ENCODE measurements around the gene ZNF80.
"Not testable (repeated sequence)": the region's sequence is repeated elsewhere in the genome, so short reads cannot be mapped to it uniquely, and the experiment has no call there.

The ZNF80 gene

GRCh38 chr3:114237478-114237877 is at the start of gene ZNF80:
Gene ZNF80, minus strand, starts transcription at chr3:114237578. Its CDS starts 504 bp downstream, at chr3:114237074.
- DNase-seq = not testable (repeated sequence)

- DNase-seq = no peak
Measured at GRCh38 chr3:114286266-114286665, 48.9 kb upstream of the ZNF80 start.

- DNase-seq = no peak
Measured at GRCh38 chr3:114285648-114286230, 48.4 kb upstream of the ZNF80 start.

- no peak for DNase-seq
Measured at GRCh38 chr3:114284644-114285043, 47.3 kb upstream of the ZNF80 start.

GRCh38 chr3:114276856-114277255 is 39.5 kb upstream of the ZNF80 start:
- DNase-seq = not testable (repeated sequence)

GRCh38 chr3:114274929-114275328 is 37.6 kb upstream of the ZNF80 start:
- peak; percentile 36 for DNase-seq

GRCh38 chr3:114272271-114272670 is 34.9 kb upstream of the ZNF80 start:
- no peak for DNase-seq

- no peak for DNase-seq
Measured at GRCh38 chr3:114270019-114270418, 32.6 kb upstream of the ZNF80 start.

- no peak for DNase-seq
Measured at GRCh38 chr3:114260152-114260551, 22.8 kb upstream of the ZNF80 start.

- DNase-seq = no peak
Measured at GRCh38 chr3:114259566-114259965, 22.2 kb upstream of the ZNF80 start.

GRCh38 chr3:114253505-114253904 is 16.1 kb upstream of the ZNF80 start:
- no peak for DNase-seq

GRCh38 chr3:114252954-114253353 is 15.6 kb upstream of the ZNF80 start:
- DNase-seq = no peak

GRCh38 chr3:114242947-114243346 is 5.6 kb upstream of the ZNF80 start:
- no peak for DNase-seq

GRCh38 chr3:114241262-114241661 is 3.9 kb upstream of the ZNF80 start:
- DNase-seq = peak; percentile 43

- not testable (repeated sequence) for DNase-seq
Measured at GRCh38 chr3:114238146-114238785, 888 bp upstream of the ZNF80 start.

- no peak for DNase-seq
Measured at GRCh38 chr3:114235431-114235830, 1.9 kb downstream of the ZNF80 start.

- DNase-seq = no peak
Measured at GRCh38 chr3:114234745-114235144, 2.6 kb downstream of the ZNF80 start.

- DNase-seq = no peak
Measured at GRCh38 chr3:114231616-114232015, 5.8 kb downstream of the ZNF80 start.

GRCh38 chr3:114227076-114227475 is 10.3 kb downstream of the ZNF80 start:
- DNase-seq = no peak

GRCh38 chr3:114226313-114226712 is 11.1 kb downstream of the ZNF80 start:
- no peak for DNase-seq

- DNase-seq = no peak
Measured at GRCh38 chr3:114223143-114223542, 14.2 kb downstream of the ZNF80 start.

GRCh38 chr3:114221881-114222264 is 15.5 kb downstream of the ZNF80 start:
- DNase-seq = no peak

GRCh38 chr3:114221165-114221880 is 16.1 kb downstream of the ZNF80 start:
- DNase-seq = no peak

- no peak for DNase-seq
Measured at GRCh38 chr3:114219741-114220140, 17.6 kb downstream of the ZNF80 start.
